WERI-Rb-1 (cell line): Measurements from ENCODE around the gene FRS3.

Experiments
- DNase-seq: peaks from one replicate; pipeline ENCODE4 v3.0.0-alpha.2; 2020
- H3K27ac ChIP-seq: fragments of 250-450 bp; sonication (Bioruptor Pico); 2 replicates; pipeline ENCODE4 v1.5.1; 2020; ENCODE audit warnings: mild to moderate bottlenecking, moderate library complexity
- H3K27me3 ChIP-seq: fragments of 250-450 bp; sonication (Bioruptor Pico); 2 replicates; pipeline ENCODE4 v1.5.1; 2021; ENCODE audit warnings: mild to moderate bottlenecking, low read depth, moderate library complexity; ENCODE audit not compliant: insufficient read depth, severe bottlenecking
- H3K36me3 ChIP-seq: fragments of 250-450 bp; sonication (Bioruptor Pico); 2 replicates; pipeline ENCODE4 v1.5.1; 2020; ENCODE audit warnings: mild to moderate bottlenecking, moderate library complexity
- H3K4me3 ChIP-seq: 2 replicates; pipeline ENCODE4 v1.5.1; 2011; ENCODE audit warnings: low read depth, mild to moderate bottlenecking, control low read depth, low read length
- H3K9me3 ChIP-seq: fragments of 250-450 bp; sonication (Bioruptor Pico); 2 replicates; pipeline ENCODE4 v1.5.1; 2021; ENCODE audit warnings: mild to moderate bottlenecking, moderate library complexity; ENCODE audit not compliant: severe bottlenecking
- CTCF ChIP-seq: IDR thresholded peaks from 2 replicates; pipeline ENCODE4 v1.5.1; 2011; ENCODE audit warnings: low read depth, mild to moderate bottlenecking, control low read depth, inconsistent platforms, low read length

The FRS3 gene

GRCh38 chr6:41731561-41732086 is 48.1 kb downstream of the FRS3 start:
- Histone ChIP-seq H3K27me3 (no peaks in the 10 kb centered on the region), H3K9me3 (no peaks in the 10 kb centered on the region), H3K27ac (no peak overlapping the region), H3K36me3 (no peaks in the 10 kb centered on the region), H3K4me3 (no peak overlapping the region)
- DNase-seq = no peak
- no peak for TF ChIP-seq CTCF

- no peaks in the 10 kb centered on the region for H3K27me3 ChIP-seq
- DNase-seq = no peak
- H3K27ac ChIP-seq = no peak overlapping the region
- H3K36me3 ChIP-seq = no peaks in the 10 kb centered on the region
- no peak for TF ChIP-seq CTCF
- H3K4me3 ChIP-seq = no peak overlapping the region
- no peaks in the 10 kb centered on the region for H3K9me3 ChIP-seq
Observed at GRCh38 chr6:41730531-41731436, 48.9 kb downstream of the FRS3 start.

GRCh38 chr6:41729624-41730023 is 50.1 kb downstream of the FRS3 start:
- no peak for TF ChIP-seq CTCF
- H3K36me3 ChIP-seq = no peaks in the 10 kb centered on the region
- H3K4me3 ChIP-seq = no peak overlapping the region
- H3K9me3 ChIP-seq = no peaks in the 10 kb centered on the region
- no peak for DNase-seq
- H3K27me3 ChIP-seq = no peaks in the 10 kb centered on the region
- no peak overlapping the region for H3K27ac ChIP-seq

GRCh38 chr6:41728954-41729353 is 50.7 kb downstream of the FRS3 start:
- Histone ChIP-seq H3K27me3 (no peaks in the 10 kb centered on the region), H3K4me3 (no peak overlapping the region), H3K9me3 (no peaks in the 10 kb centered on the region), H3K27ac (no peak overlapping the region), H3K36me3 (no peaks in the 10 kb centered on the region)
- no peak for DNase-seq
- TF ChIP-seq CTCF = no peak

GRCh38 chr6:41728073-41728936 is 51.4 kb downstream of the FRS3 start:
- TF ChIP-seq CTCF = no peak
- Histone ChIP-seq H3K36me3 (no peaks in the 10 kb centered on the region), H3K27ac (no peak overlapping the region), H3K4me3 (no peak overlapping the region), H3K9me3 (no peaks in the 10 kb centered on the region), H3K27me3 (no peaks in the 10 kb centered on the region)
- DNase-seq = no peak
